GM18511 (cell line): ENCODE results near the gene LAMA4.
"Not testable (repeated sequence)": the region's sequence is repeated elsewhere in the genome, so short reads cannot be mapped to it uniquely, and the experiment has no call there.

ENCODE experiments used
- ATAC-seq: cut with Tn5 transposase; IDR thresholded peaks from one replicate; pipeline ENCODE4 v1.9.1; 2021; ENCODE audit warnings: mild to moderate bottlenecking, moderate library complexity; ENCODE audit not compliant: unreplicated experiment

Gene LAMA4

GRCh38 chr6:112215488-112216284 is 38.7 kb downstream of the LAMA4 start:
- ATAC-seq = no peak

- ATAC-seq = no peak
These were observed 39.6 kb downstream of the LAMA4 start for GRCh38 chr6:112214739-112215269.

DNA sequence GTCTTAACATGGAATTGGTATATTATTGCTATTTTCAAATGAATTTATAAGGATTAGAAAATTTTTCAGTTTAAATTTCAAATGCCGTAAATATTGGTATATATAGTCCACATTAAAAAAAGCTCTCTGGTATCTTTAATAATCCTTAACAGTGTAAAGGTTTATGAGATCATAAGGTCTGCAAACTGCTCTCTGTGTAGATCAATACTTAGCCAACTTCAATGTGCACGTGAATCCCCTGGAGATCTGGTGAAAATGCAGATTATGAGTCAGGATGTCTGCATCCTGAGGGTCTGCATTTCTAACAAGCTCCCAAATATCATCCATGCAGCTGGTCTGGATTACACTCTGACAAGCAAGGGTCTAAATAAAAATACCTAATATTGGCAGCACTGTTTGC is 43.5 kb downstream of the LAMA4 start:
- no peak for ATAC-seq

GRCh38 chr6:112209131-112209530 is 45.2 kb downstream of the LAMA4 start:
- no peak for ATAC-seq

DNA sequence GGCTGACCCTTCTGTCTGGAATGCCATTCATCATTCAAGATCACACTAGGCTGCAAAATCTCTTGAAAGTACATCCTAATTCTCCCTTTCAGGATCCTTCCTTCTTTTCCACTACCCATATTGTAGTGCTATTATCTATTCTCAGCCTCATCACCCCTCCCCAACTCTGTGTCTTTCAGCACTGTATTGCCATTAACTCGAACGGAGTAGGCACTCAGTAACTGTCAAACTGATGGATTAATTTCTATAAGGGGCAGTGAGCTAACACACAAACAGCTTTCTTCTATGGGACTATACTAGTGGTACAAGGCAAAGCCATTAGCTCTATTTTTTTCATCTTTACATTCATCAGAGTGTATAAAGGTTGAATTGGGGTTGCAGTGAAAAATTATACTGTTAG is 46.6 kb downstream of the LAMA4 start:
- ATAC-seq = no peak

DNA sequence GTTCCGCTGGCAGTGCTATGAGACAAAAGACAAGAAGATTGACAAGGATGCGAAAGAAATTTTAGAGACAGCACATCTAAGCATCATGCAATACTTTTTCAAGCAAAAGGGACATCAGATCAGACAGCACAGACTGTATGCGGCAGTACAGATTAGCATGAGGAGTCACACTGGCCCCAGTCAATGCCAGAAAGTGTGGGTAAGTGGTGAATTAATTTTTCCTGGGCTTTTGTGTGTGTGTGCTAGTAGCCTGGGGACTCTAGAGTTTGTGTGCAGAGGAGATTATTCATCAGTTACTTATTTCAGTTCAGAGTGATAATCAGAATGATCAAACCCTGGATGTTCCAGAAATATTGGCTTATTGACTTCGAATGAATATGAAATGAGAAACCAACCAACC is 47.2 kb downstream of the LAMA4 start:
- no peak for ATAC-seq

GRCh38 chr6:112206110-112206458 is 48.3 kb downstream of the LAMA4 start:
- ATAC-seq = no peak

- no peak for ATAC-seq
These were observed 48.8 kb downstream of the LAMA4 start for GRCh38 chr6:112205427-112206109.

DNA sequence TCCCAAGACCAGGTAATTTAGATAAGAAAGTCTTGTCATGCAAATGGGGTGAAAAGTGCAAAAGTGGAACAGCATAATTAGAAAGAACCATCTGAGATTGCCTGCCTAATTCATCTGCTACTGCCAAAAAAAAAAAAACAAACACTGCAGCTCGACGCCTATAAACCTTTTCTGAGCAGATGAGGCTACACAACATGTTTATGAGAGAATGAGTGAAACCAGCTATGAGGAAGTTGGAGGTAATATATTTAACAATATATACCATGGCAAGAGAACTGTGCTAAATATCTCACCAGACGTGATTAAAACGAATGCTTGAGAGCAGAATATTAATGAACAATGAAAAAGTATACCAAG is 50.0 kb downstream of the LAMA4 start:
- no peak for ATAC-seq

- ATAC-seq = no peak
These were observed 50.6 kb downstream of the LAMA4 start for GRCh38 chr6:112203577-112204349.

DNA sequence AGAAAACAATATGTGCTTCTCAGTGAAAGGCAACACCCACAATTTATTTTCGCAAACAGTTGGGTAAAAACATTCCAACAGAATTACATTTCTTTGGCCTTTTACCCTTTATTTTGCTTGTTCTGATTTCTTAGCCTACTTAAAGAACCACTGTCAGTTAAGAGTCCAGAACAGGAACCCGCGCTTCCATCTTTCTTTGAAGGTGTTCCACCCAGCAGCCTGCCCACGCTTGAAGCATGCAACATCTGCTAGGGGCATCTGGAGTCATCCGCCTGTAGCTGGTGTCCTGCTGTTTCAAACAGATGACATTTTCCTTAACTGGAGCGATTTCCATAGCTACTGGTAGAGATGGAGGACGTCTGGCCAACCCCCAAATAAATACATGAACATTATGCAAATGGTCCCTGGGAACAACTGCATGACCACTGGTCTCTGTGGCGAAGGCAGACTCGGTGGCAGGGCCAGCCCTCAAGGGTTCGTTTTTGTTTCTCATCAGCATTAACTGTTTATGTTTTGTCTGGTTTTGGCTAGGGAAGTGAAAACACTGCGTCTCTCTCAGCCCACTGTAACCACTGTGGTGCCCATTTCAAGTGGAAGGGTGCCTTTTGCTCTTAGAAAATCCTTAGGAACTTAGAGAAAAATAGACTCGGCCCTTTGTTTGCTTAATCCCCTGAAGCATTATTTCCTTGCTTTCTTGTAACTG is 51.6 kb downstream of the LAMA4 start:
- ATAC-seq = peak; percentile 72

- not testable (repeated sequence) for ATAC-seq
These were observed 54.0 kb downstream of the LAMA4 start for GRCh38 chr6:112200185-112200914.

- no peak for ATAC-seq
These were observed 55.4 kb downstream of the LAMA4 start for GRCh38 chr6:112199001-112199403.

DNA sequence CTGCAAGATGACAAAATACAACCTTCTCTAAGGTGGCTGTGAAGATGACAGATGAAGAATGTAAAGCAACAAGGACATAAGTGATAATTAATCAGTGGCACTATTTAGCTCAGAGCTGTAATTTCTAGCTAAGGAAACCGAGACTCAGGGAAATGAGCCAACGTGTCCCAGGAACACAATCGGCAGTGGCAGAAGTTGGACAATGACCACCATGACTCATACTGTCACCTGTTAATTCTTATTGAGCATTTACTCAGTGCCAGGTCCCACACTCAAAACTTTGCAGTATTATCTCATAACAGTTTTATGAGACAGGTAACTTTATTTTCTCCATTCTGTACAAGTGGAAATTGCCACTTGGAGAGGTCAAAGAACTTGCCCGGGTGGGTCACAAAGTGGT is 55.8 kb downstream of the LAMA4 start:
- no peak for ATAC-seq

DNA sequence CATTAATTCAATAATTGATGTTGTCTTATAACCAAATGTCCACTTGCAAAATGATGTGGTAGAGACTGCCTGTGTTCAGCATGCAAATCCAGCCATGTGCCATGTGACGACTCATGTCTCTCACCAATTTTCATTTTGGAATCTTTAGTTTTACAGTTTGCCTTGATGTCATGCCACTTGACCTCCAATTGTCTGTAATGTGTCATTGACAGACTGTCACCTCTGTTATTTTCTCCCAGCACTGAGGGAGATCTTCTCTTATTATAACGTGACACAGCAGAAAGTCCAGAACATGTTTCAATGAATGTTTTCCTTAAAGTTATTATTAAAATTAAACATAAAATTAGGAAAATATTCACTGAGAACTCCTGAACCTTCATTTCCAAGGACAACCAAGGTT is 56.7 kb downstream of the LAMA4 start:
- no peak for ATAC-seq

DNA sequence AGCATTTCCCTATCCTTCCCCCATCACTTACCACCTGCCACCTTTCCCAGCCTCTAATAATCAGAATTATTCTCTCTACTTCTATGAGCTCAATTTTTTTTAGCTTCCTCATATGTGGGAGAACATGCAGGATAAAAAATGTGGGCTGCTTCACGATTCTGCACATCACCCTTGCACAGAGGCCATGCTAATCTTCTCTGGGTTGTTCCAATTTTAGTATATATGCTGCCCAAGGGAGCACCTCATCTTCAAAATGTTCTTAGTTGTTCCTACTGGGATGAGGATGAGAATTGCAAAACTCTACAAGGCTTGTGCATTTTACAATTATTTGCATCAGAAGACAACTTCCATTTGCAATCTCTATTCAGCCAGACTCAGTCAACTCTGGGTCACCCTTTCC is 58.1 kb downstream of the LAMA4 start:
- no peak for ATAC-seq

GRCh38 chr6:112195166-112195565 is 59.2 kb downstream of the LAMA4 start:
- ATAC-seq = no peak

GRCh38 chr6:112194511-112194910 is 59.9 kb downstream of the LAMA4 start:
- no peak for ATAC-seq

GRCh38 chr6:112193535-112194051 is 60.8 kb downstream of the LAMA4 start:
- ATAC-seq = no peak

- ATAC-seq = no peak
These were observed 61.2 kb downstream of the LAMA4 start for GRCh38 chr6:112193117-112193516.
